ENCODE data around the gene NALCN.

DNA sequence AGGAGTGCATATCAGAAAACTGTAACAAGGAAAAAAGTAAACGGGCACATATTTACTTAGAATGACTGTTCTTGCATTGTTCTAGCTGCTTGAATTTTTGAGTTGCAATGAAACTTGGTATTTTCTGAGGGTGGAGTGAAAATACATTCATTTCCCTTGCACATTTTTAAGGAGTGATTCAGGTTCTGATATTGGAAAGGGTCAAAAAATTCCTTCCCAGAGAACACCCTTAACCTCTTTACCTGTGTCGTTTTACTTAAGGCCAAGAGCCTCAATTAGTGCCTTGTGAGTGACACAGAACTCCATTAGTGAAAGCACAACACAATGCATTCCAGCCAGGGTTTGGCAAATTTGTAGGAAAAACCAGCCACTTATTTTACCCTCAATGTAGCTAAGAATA lies 38.5 kb upstream of the NALCN start:
- TF ChIP-seq GATA2 (IDR thresholded peaks at IDR 0.05; ENCODE audit: low read depth, low read length) (no peak), GATA3 (IDR thresholded peaks at IDR 0.05; ENCODE audit: low read depth, low read length) (no peak)
